Cardiac septum (tissue), 1 donor: ENCODE data around the gene TRIP10. TPM values are rescaled to one million over a fixed set of nuclear protein-coding genes. Genes with fewer than 3 reads are reported as not detected.
"Not testable (repeated sequence)": the region's sequence is repeated elsewhere in the genome, so short reads cannot be mapped to it uniquely, and the experiment has no call there.

Experiments
- DNase-seq: peaks from one replicate; pipeline ENCODE4 v3.0.0-alpha.2; 2020; ENCODE audit warnings: low spot score
- intact Hi-C: fragments of 100-400 bp; cut with DNase I; formaldehyde crosslinking; loops from one replicate; pipeline ENCODE4 v1.14.0; 2022
- total RNA-seq: library from RNA; stranded (reverse); fragmentation: NEBNext Ultra II Directional; extraction: Animal tissue kit (Norgen Biotek cat#: 25700); gene quantifications from one replicate; pipeline ENCODE4 v1.2.1, GENCODE V29; 2021
- donor health status: DM: no; HTN: no; CAD: no.

TRIP10 gene
- total RNA-seq, 1 donor from 2014 or later = 86.1 TPM

DNA sequence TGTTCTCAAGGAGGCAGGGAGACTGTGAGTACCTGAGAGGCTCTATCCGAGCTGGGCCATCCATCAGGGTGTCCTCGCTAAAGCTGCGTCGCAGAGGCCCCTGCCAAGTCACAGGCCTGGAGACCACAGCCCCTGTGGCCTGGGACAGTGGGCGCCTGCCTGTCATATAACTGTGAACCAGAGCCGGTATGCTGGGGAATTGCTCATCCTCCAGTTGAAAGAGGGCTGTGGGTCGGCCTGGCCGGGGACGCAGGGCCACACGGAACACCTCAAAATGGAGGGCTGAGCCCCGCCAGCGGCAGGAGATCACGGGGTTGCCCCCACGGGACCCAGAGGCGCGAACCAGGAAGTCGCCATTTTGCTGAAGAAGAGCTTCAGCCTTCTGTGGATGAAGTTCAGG lies 21.1 kb downstream of the TRIP10 start:
- DNase-seq = no peak
- intact Hi-C loops = no loop called here

DNA sequence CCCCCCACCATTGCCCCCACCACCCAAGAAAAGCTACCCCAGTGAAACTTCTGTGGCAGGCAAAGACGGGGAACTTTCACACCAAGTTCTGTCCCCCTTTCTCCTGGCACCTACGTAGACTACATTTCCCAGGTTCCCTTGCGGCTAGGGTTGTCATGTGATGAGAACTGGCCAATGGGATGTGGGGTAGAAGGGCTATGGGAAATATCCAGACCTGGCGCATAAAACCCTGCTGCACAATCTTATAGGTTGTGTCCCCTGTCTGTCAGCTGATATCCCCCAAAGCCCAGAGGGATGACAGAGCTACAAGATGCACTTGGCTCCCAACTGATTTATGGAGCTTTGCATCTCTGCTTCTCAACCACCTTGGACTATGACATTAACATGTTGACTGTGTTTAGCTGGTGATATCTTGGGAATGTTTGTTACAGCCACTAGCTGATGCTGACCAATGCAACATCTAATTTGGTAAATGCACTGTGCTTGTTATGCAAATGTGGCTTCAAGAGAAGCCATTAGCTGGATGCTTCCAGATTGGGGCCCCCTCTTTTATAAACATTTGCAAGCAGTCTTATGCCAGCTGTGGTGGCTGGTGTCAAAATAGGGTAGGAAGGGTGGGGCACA lies 21.7 kb downstream of the TRIP10 start:
- DNase-seq = no peak
- intact Hi-C loops = no loop called here

- intact Hi-C loops = not testable (repeated sequence)
Observed at GRCh38 chr19:6762253-6762797, 22.8 kb downstream of the TRIP10 start.

DNA sequence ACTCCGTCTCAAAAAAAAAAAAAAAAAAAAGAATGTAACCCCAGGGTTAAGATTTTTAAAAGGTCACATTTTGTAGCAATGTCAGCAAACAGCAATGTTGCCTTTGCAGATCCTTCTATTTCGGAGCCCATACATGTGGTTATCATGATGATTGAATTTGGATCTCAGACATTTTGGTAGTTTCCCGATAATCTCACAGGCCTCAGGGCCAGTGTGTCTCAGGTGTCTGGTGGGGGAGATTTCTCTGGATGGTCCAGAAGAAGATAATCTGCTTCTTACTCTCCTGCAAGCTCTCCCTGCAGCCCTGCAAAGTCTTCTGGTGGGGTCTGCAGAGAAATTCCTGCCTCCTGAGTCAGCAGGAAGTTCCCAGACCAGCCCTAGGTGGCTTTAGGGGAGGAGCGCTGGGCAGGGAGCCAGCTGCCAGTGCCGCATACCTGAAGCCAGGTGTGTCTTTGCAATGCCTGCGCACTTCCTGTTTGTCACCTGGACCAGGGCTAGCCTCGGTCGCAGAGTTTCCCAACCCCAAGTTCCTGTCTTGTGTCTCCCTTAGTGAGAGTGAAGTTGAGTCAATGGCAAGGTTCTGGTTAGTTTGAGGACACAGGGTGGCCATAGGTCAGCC lies 26.4 kb downstream of the TRIP10 start:
- no peak for DNase-seq
- intact Hi-C loops = no loop called here

More at GRCh38 chr19:6762253-6762797, 22.8 kb downstream of the TRIP10 start:
- not testable (repeated sequence) for DNase-seq

DNA sequence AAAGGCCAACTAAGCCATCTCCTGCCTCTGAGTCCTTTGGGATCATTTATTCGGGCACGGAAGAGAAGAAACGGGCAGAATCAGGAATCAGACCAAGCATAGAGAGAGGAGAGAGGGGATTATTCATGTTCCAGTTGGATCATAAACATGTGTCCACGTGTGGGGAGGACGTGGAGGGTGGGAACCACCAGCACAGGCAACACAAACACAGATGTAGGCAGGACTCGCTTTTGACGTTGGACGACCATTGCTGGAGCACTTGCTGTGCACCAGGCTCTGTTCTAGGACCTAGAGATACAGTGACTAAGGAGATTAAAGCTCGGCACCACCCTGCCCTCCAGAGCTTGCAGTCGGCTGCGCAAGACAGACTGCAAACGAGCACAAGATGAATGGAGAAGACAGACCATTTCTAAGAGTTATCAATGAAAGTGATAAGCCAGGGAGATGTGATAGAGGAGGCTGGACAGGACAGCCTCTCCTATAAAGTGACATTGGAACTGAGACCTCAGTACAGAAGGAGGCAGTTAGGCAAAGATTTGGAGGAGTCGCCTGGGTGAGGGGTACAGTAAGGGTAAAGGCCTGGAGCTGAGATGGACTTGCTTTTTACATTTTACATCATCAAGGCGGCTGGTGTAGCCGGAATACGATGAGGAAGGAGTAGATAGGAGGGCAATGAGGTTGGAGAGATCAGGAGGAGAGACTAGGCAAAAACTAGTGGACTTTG lies 27.0 kb downstream of the TRIP10 start:
- no peak for DNase-seq
- intact Hi-C loops = no loop called here

GRCh38 chr19:6767081-6767356 lies 27.5 kb downstream of the TRIP10 start:
- intact Hi-C loops = no loop called here
- DNase-seq = no peak

DNA sequence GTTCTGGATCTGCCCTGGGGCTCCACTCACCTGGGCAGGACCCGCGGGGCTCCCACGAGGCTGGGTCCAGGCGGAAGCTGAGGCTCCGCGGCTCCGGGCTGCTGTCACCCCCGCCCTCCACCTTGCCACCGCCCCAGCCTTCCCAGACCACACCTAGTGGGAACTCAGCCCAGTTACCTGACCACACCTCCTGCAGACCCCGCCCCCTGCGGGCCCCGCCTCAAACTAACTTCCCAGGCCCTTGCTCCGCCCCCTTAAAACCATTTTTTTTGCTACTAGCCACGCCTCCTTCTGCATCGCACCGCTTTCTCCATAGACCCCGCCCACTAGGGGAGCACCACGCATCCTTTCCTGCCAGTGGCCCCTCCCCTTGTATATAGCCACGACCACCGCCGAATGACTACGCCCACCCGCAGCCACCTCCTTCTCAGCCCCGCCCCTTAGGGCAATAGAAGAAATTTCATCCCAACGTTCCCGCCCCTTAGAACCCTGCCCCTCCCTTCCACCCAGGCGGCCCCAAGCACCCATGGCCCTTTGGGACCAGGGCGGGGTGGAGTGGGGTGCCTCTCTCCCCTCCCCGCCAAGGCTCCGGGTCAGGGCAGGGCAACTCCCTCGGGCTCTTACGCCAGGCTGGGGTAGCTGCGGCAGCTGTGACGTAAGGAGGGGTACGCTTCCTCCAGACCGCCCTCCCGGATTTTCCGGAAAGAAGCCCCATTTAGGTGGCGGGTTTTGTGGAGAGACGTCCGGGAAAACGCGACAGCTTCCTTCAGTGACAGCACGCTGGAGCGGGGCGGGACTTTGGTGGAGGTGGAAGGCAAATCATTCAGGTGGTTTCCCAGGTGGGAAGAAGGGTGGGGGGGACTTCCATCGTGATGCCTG lies 28.1 kb downstream of the TRIP10 start, which contains the start of gene SH2D3A:
Gene SH2D3A, minus strand, starts transcription at position 79 of the 879 bp plus-strand sequence. CDS start 3,687 bp downstream, outside the sequence.
- intact Hi-C loops = no loop called here
- peak; percentile 94 for DNase-seq

DNA sequence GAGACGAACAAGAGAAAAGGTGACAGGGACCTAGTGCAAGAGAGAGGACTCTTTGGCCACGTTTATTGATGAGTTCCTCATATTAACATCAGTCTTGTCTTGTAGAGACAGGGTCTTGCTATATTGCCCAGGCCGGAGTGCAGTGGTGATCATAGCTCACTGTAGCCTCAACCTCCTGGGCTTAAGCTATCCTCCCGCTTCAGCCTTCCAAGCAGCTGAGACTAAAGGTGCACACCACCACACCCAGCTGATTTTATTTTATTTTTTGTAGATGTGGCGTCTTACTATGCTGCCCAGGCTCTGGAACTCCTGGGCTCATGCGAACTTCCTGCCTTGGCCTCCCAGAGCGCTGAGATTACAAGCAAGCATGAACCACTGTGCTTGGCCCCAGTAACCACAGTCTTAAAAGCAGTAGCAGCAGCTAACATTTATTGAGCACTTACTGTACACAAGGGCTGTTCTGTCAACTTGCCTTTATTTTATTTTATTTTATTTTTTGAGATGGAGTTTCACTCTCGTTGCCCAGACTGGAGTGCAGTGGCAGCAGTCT lies 28.8 kb downstream of the TRIP10 start:
- no peak for DNase-seq
- intact Hi-C loops = no loop called here

DNA sequence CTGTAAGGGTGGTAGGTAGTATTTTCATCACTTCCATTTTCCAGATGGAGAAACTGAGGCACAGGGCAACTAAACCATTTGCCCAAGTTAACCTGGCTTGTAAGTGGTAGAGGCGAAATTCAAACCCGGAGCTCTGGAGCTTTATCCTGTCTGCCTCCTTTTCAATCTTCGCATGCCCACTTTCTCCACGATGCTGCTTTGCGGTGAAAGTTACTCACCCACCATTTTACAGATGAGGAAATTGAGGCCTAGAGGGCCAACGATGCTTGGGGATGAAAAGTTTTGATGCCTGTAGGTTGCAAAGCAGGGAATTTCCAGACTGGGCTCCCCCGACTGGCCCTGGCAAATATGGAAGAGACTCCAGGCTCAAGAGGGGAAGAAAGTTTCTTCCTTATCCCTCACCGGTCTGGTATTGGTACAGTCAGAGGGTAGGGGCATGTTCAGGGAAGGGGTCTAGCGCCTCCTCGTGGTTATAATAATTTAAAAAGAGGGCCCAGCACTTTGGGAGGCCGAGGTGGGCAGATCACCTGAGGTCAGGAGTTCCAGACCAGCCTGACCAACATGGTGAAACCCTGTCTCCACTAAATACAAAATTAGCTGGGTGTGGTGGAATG lies 29.6 kb downstream of the TRIP10 start:
- intact Hi-C loops = no loop called here
- no peak for DNase-seq

- intact Hi-C loops, DNase-seq: not testable (repeated sequence)
Observed at GRCh38 chr19:6771648-6772027, 32.2 kb downstream of the TRIP10 start.

- intact Hi-C loops = no loop called here
- peak; percentile 91 for DNase-seq
Observed at GRCh38 chr19:6772028-6772865, 32.8 kb downstream of the TRIP10 start, which contains the start of gene VAV1. VAV1 (plus strand) TSS chr19:6772708; CDS start chr19:6772808, 100 bp downstream.

DNA sequence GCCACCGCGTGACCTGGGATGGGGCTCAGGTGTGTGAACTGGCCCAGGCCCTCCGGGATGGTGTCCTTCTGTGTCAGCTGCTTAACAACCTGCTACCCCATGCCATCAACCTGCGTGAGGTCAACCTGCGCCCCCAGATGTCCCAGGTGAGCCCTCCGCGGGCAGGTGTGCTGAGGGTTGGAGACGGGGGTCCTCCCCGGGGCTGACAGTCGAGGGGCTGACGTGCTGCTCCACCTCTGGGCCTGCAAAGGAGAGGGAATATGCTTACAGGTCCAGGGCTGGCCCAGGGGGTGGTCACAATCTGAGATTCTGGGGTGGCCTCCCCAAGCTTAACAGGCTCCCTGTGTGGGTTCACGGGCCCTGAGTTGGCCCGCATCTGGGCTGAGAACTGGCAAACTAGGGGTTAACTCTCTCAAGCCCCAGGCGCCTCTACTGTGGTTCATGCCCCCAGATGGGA lies 33.4 kb downstream of the TRIP10 start:
- intact Hi-C loops = no loop called here
- DNase-seq = no peak

DNA sequence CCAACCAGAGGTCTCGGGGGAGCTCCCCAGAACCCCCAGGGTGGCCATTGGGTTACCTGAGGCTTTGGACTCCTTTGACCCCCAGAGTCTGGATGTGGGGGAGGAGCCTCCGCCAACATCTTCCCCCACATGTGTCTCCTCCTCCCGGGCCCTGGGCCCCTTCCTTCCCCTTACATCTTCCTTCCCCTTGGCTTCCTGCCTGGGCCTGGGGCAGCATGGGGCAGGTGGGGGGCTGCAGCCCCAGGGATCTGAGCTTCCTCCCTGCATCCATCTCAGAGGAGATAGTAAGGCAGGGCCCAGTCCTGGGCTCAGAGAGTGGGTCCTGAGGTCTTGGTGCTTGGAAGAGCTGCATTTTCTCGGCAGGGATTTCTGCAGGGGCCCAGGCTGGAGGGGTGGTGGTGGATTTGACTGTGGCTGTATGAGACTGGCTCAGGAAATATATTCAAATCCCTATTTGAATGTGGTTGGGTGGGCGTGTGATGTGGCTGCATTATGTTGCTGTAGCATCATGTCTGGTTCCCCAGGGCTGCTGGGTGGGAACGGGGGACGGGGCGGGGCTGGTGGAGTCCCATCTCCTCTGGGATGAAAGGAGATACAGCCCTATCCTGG lies 33.9 kb downstream of the TRIP10 start:
- peak; percentile 89 for DNase-seq
- intact Hi-C loops = no loop called here

DNA sequence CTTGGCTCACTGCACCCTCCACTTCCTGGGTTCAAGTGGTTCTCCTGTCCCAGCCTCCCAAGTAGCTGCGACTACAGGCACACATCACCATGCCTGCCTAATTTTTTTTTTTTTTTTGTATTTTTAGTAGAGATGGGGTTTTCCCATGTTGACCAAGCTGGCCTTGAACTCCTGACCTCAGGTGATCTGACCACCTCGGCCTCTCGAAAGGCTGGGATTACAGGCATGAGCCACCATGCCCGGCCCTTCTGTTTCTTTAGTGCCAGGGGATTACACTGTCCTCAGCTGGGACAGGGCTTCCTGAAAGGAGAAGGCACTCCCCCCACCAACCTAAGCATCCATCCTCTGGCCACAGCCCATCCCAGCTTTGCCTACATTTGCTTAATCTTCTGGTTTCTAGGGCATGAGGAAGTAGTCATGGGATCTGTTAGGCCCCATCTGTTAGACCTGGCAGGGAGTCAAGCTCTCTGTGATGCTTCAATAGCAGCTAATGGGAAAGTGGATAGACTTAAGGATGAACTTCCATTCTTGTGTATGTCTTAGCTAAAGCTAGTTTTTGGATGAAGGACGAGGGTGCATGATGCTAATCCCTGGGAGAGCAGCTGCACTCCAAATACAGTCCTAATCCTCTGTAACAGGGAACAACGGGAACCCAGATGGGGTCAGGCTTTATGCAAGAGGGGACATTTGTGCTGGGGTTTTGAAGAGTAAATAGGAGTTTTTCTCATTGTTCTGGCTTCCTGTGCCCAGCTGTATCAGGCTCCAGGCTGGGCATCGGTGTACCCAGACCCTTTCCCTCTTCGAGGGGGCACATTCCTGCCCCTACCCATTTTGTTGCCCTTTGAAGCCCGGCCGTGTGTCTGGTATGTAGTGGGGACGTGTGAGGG lies 35.6 kb downstream of the TRIP10 start:
- no peak for DNase-seq
- intact Hi-C loops = no loop called here

- DNase-seq, intact Hi-C loops: not testable (repeated sequence)
Observed at GRCh38 chr19:6776045-6776444, 36.6 kb downstream of the TRIP10 start.

DNA sequence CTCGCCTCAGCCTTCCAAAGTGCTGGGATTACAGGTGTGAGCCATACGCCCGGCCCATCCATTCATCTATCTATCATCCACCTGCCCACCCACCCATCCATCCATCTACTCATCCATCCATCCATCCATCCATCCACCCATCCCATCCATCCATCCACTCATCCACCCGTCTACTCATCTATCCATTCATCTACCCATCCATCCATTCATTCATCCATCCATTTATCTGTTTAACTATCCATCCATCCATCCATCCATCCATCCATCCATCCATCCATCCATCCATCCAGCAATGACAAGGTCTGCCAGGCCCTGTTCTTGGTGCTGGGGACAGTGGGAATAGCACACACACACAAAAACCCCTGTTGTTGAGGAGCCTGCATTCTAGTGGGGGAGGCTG lies 37.5 kb downstream of the TRIP10 start:
- intact Hi-C loops = no loop called here
- DNase-seq = no peak

GRCh38 chr19:6777434-6777833 lies 38.0 kb downstream of the TRIP10 start:
- intact Hi-C loops = no loop called here
- DNase-seq = no peak
